Mucosa of gallbladder (tissue), 1 donor: ENCODE data around the gene PPME1. TPM values are rescaled to one million over a fixed set of nuclear protein-coding genes. Genes with fewer than 3 reads are reported as not detected.

ENCODE experiments used
- DNase-seq: peaks from one replicate; pipeline ENCODE4 v3.0.0-alpha.2; 2020; ENCODE audit warnings: low spot score
- total RNA-seq: library from RNA; stranded (reverse); gene quantifications from one replicate; pipeline ENCODE4 v1.2.1, GENCODE V29; 2021
- donor health status: DM: no; HTN: no; CAD: no.

PPME1 gene
- total RNA-seq, 1 donor from 2014 or later = 44.4 TPM

DNA sequence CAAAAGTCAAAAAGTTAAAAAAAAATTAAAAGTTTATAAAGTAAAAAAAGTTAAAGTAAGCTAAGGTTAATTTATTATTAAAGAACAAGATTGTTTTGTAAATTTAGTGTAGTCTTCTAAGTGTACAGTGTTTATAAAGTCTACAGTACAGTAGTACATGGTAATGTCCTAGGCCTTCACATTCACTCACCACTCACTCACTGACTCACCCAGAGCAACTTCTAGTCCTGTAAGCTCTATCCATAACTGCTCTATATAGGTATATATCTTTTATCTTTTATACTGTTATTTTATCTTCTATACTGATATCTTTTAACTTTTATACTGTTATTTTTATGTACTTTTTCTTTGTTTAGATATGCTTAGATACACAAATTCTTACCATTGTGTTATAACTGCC is 11.4 kb upstream of the PPME1 start:
- no peak for DNase-seq

DNA sequence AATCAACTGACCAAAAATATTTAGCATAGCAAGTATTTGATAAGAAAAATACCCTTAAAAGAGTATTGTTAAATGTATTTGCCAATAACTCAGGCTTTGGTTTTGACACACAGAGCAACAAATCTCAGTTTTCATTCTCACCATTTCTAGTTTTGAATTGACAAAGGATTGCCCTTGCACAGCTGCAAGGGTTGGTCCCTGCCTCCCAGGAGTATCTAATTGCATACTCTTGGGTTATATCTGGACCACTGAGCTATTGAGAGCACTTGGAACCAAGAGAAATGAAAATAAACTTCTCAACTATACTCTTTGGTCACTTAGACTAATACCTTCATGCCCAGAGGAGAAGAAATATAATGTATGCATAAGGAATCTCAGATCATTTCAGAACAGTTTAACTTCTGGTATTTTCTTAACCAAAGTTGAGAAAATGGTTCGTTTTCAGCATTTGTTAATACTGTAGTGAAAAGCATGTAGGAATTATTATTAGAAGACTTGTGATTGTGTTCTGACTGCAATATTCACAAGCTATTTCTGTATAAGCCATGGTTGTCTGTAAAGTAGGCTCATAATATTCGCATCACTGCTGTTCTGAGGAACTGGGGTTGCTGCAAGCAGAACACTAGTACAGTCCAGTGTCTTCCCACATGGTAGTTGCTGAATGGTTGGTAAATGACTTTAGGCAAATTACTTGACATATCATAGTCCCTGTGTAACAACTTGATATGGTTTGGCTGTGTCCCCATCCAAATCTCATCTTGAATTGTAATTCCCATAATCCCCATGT is 8.2 kb upstream of the PPME1 start:
- DNase-seq = no peak

- DNase-seq = no peak
Observed at GRCh38 chr11:74168838-74169237, 2.3 kb upstream of the PPME1 start.

DNA sequence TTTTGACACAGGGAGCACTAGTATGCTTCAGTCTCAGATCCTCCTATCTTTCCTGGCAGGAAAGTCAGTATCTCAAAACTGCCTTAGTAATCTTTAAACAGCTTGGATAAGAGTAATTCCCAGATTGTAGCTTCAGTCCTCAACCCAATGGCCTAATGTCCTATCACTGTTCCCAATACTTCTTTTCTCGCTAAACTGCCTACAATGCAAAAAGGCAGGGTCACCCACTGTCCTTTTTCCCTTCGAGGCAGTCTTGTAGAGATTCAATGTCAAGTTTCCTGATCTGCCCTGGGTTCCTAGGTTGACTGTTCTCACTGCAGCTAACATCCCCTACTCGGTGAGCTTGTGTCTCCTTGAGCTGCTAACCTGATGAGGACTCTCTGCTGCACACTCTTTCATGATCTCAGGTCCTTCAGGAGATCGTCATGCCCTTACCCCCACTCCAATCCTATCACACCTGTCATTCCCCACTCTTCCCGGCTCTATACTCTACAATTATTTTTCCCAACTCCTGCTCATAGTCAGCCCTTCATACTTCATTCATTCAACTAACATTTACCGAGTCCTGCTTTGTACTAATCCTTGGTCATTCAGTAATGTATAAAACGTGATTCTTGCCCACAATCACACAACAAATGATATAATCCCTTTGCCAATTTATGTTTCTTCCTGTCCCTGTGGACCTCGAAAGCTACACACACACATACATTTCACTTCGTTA is 1.2 kb upstream of the PPME1 start:
- DNase-seq = no peak

DNA sequence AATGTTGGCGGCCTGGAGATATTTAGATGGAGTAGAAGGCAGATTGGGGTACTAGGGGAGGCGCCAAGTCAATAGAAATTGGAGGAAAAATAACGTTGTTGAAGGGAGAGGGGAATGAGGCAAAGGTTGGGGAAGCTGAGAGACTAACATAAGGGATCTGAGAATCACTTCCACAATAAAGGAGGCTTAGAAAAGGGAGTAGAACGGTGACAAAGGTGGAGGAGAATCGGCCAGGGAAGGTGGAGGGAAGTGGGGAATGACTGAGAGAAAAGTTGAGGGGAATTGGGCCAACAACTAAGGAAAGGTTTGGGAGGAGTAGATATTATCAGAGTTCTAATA is 510 bp downstream of the PPME1 start:
- no peak for DNase-seq

DNA sequence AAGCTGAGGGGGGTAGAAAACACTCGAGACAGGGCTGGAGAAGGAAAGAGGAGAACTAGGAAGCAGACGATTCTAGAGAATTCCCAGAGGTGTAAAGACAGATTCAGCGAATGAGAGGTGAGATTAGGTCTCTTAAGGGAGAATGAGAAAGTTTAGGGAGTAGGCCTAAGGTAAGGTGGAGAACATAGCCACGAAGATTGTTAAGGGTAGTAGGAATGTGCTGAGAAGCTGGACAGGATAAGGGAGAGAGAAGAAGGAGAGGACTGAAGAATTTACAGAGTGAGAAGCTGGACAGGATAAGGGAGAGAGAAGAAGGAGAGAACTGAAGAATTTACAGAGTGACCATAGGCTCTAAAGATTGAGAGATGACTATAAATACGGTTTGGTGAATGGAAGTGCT is 908 bp downstream of the PPME1 start:
- DNase-seq = no peak

GRCh38 chr11:74175920-74176319 is 4.8 kb downstream of the PPME1 start:
- DNase-seq = no peak

DNA sequence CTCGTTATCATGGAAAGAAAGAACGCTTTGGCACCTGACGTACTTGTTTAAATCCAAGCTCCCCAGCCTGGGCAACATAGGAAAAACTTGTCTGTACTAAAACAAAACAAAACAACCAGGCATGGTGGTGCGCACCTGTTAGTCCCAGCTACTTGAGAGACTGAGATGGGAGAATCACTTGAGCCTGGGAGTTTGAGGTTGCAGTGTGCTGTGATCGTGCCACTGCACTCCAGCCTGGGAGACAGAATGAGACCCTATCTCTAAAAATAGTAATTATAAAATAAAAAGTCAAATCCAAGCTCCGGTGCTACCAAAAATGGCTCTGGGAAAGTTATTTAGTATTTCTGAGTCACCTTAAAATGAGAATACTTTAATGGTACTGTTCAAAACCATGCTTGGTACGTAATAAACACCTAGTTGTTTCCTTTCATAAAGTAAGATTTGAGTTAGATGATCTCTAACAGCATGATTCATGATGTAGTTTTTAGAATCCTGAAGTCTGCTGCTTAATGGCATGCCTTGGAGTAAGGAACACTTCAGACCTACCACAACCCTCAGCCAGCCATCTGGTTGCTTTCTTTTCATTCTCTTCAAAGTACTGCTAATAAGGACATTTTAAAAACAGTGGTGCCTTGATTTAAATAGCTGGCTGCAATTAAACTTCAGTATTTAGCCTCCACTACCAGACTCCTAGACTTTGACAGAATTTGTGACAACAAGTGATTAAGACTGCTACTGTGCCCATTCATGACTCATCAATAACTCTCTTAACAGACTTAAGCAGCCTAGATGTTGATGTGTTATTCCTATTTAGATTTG is 8.4 kb downstream of the PPME1 start:
- DNase-seq = no peak

DNA sequence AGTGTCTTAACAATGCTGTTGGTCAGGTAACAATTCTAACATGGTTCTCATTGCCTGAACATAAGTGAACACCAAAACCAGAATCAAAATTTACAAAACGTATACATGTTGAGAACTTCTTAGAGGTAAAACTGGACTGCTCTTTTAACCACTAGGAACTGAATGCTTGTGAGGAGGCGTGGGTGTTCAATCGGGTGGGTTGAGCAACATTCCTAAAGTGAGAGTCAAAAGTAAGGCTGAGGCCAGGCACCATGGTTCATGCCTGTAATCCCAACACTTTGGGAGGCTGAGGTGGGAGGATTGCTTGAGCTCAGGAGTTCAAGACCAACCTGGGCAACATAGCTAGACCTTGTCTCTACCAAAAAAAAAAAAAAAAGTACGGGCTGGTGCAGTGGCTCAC is 11.5 kb downstream of the PPME1 start:
- no peak for DNase-seq

- DNase-seq = no peak
Observed at GRCh38 chr11:74185285-74185684, 14.2 kb downstream of the PPME1 start.

- DNase-seq = no peak
Observed at GRCh38 chr11:74185695-74186094, 14.6 kb downstream of the PPME1 start.

DNA sequence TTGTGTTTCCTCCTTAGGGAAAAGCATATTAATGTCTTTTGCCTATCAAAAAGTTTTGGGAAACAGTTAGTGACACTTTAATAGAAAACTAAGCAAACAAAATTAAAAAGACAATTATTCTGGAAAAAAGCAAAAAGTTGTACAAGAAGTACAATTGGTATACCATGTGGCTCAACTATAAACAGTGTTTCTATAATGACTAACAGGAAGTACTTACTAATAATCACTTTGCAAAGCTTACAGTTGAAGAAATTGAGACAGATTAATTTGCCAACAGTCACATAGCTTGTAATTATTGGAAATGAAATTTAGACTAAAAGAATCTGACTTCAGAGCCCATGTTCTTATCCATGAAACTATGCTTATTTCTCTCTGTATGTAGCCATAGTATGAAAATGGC is 24.7 kb downstream of the PPME1 start:
- no peak for DNase-seq

- no peak for DNase-seq
Observed at GRCh38 chr11:74196781-74197486, 25.8 kb downstream of the PPME1 start.

GRCh38 chr11:74203966-74204365 is 32.9 kb downstream of the PPME1 start:
- no peak for DNase-seq

DNA sequence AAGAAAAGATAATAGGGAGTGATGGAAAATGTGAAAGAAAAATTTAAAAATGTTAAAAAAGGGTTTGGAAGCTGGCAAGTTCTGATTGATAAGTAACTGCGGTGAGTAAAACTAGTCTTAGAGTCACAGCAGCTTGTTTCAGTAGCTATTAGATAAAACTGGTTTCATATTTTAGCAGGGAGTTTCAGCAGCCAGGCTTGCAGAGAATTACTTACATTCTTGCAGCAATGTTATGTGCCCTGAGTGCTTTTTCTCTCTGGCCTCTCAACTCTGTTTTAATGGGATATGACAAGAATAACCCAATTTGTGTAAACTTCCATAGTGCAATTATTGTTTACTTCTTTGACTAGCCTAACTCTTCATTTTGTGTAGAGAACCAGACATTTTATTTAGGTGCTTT is 33.6 kb downstream of the PPME1 start:
- DNase-seq = no peak

- DNase-seq = no peak
Observed at GRCh38 chr11:74205181-74205580, 34.1 kb downstream of the PPME1 start.

- DNase-seq = no peak
Observed at GRCh38 chr11:74206746-74207145, 35.7 kb downstream of the PPME1 start.

- DNase-seq = no peak
Observed at GRCh38 chr11:74208507-74208906, 37.4 kb downstream of the PPME1 start.

GRCh38 chr11:74212533-74212932 is 41.4 kb downstream of the PPME1 start:
- no peak for DNase-seq

GRCh38 chr11:74220376-74220775 is 49.3 kb downstream of the PPME1 start:
- no peak for DNase-seq

DNA sequence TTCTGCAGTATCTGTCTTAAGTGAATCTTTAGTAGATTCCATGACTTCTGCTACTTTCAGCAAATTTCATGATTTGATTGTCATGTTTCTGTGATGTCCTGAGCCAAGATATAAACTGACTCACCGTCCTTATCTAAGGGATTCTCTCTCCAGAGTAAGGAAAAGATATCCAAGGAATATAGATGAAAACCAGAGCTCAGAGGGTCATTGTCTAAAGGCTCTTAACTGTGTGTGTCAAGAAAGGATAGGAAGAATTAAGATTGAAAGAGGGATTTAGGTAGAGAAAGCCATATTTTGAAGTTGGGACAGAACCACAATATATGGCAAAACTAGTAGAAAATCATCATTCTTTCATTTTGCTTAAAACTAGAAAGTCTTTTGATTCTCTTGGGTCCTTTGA is 50.7 kb downstream of the PPME1 start:
- DNase-seq = no peak

- DNase-seq = no peak
Observed at GRCh38 chr11:74225565-74225964, 54.5 kb downstream of the PPME1 start.
